ENCODE data around the gene TPRX2. TPM values are rescaled to one million over a fixed set of nuclear protein-coding genes. Genes with fewer than 3 reads are reported as not detected.

TPRX2 gene
- polyA plus RNA-seq, 1 donor (not counting 4 experiments of a cell fraction or from before 2014, with no cell fraction given): not detected

DNA sequence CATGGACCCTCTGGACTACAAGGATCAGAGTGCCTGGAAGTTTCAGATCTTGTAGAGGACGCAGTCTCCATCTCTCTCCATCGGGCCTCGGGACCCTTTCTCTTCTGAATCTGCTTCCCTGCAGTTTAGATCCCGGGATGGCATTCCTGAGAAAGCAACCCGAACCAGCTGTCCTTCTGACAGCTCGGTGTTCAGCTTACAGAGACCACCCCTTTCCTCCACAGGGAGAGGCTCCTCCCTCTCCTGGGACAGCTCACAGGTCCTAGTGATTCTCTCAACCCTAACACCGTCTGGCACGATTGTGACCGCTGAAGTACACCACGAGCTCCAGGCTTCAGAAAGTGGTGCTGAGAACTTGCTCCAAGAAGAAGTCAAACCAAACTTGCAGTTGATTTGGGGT, 19.1 kb upstream of the TPRX2 start:
- no peaks in the 10 kb centered on the region for H3K36me3 ChIP-seq (ENCODE audit: control insufficient read depth in 2 of 2, extremely low read depth in 1 of 2, insufficient read depth in 2 of 2, low read length in 2 of 2)
- H3K4me2 ChIP-seq (ENCODE audit: control insufficient read depth, extremely low read depth, insufficient read depth, low read depth, low read length): no peak overlapping the region
- no peak overlapping the region for H3K27ac ChIP-seq (ENCODE audit: control insufficient read depth, insufficient read depth, low read length)
- no peaks in the 10 kb centered on the region for H3K4me1 ChIP-seq (ENCODE audit: control insufficient read depth, extremely low read depth, insufficient read depth, low read length)
- FAIRE-seq (no peak), DNase-seq (ENCODE audit: low read depth, low spot score) (no peak)
- H3K9me1 ChIP-seq (ENCODE audit: control insufficient read depth, extremely low read depth, insufficient read depth, low read length): no peaks in the 10 kb centered on the region
- no peak overlapping the region for H3K9ac ChIP-seq (ENCODE audit: control insufficient read depth, extremely low read depth, insufficient read depth, low read length)
- no peaks in the 10 kb centered on the region for H3K79me2 ChIP-seq (ENCODE audit: control insufficient read depth, insufficient read depth, low read length)
- no peaks in the 10 kb centered on the region for H3K9me3 ChIP-seq (ENCODE audit: control insufficient read depth, low read depth, low read length)
- no peak overlapping the region for H2AFZ ChIP-seq (ENCODE audit: control insufficient read depth, low read length)
- no peak overlapping the region for H3K4me3 ChIP-seq (ENCODE audit: control insufficient read depth in 2 of 3, extremely low read depth in 1 of 3, insufficient read depth in 2 of 3, low read depth in 1 of 3, low read length in 3 of 3)
- H3K27me3 ChIP-seq (ENCODE audit: control insufficient read depth, extremely low read depth, insufficient read depth, low read length): no peaks in the 10 kb centered on the region
- dilution Hi-C loops (cut with MboI; ENCODE audit: extremely low pct_ligation_motif_present, low sequenced_read_pairs): no loop called here
- TF ChIP-seq, protein P1, sequence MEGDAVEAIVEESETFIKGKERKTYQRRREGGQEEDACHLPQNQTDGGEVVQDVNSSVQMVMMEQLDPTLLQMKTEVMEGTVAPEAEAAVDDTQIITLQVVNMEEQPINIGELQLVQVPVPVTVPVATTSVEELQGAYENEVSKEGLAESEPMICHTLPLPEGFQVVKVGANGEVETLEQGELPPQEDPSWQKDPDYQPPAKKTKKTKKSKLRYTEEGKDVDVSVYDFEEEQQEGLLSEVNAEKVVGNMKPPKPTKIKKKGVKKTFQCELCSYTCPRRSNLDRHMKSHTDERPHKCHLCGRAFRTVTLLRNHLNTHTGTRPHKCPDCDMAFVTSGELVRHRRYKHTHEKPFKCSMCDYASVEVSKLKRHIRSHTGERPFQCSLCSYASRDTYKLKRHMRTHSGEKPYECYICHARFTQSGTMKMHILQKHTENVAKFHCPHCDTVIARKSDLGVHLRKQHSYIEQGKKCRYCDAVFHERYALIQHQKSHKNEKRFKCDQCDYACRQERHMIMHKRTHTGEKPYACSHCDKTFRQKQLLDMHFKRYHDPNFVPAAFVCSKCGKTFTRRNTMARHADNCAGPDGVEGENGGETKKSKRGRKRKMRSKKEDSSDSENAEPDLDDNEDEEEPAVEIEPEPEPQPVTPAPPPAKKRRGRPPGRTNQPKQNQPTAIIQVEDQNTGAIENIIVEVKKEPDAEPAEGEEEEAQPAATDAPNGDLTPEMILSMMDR (optimal IDR thresholded peaks at IDR 0.05 in 1 of 3, IDR thresholded peaks at IDR 0.05 in 1 of 3, conservative IDR thresholded peaks at IDR 0.05 in 1 of 3; ENCODE audit: extremely low read depth in 1 of 3, insufficient read depth in 2 of 3, low read length in 3 of 3): no peak
- TF ChIP-seq EZH2 (IDR thresholded peaks at IDR 0.05; ENCODE audit: low read length): no peak
- H4K20me1 ChIP-seq (ENCODE audit: control insufficient read depth, extremely low read depth, insufficient read depth, low read length): no peaks in the 10 kb centered on the region

DNA sequence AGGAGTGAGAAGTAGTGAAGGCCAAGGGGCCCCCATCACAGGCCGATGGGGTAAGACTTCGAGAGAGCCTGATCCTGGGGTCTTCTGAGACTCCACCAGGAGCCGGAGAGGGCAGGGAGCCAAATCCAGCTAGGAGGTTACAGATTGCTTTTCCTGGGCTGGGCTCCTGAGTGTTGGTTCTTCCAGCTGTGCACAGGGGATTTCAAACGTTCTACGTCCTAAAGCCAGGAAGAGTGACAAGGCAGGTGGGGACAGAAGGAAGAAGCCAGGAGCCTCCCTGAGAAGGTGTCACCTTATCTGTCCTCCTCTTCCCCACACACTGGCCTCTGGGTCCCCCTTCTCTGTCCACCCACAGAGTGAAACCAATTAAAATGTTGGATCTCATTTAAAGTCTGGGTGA, 16.1 kb upstream of the TPRX2 start:
- Histone ChIP-seq H4K20me1 (ENCODE audit: control insufficient read depth, extremely low read depth, insufficient read depth, low read length) (no peaks in the 10 kb centered on the region), H3K36me3 (ENCODE audit: control insufficient read depth in 2 of 2, extremely low read depth in 1 of 2, insufficient read depth in 2 of 2, low read length in 2 of 2) (no peaks in the 10 kb centered on the region), H3K27me3 (ENCODE audit: control insufficient read depth, extremely low read depth, insufficient read depth, low read length) (no peaks in the 10 kb centered on the region), H3K9me1 (ENCODE audit: control insufficient read depth, extremely low read depth, insufficient read depth, low read length) (no peaks in the 10 kb centered on the region), H3K27ac (ENCODE audit: control insufficient read depth, insufficient read depth, low read length) (no peak overlapping the region), H3K4me2 (ENCODE audit: control insufficient read depth, extremely low read depth, insufficient read depth, low read depth, low read length) (no peak overlapping the region), H3K4me3 (ENCODE audit: control insufficient read depth in 2 of 3, extremely low read depth in 1 of 3, insufficient read depth in 2 of 3, low read depth in 1 of 3, low read length in 3 of 3) (no peak overlapping the region), H3K4me1 (ENCODE audit: control insufficient read depth, extremely low read depth, insufficient read depth, low read length) (no peaks in the 10 kb centered on the region), H3K9me3 (ENCODE audit: control insufficient read depth, low read depth, low read length) (no peaks in the 10 kb centered on the region), H2AFZ (ENCODE audit: control insufficient read depth, low read length) (no peak overlapping the region), H3K79me2 (ENCODE audit: control insufficient read depth, insufficient read depth, low read length) (no peaks in the 10 kb centered on the region), H3K9ac (ENCODE audit: control insufficient read depth, extremely low read depth, insufficient read depth, low read length) (no peak overlapping the region)
- dilution Hi-C loops (cut with MboI; ENCODE audit: extremely low pct_ligation_motif_present, low sequenced_read_pairs): no loop called here
- TF ChIP-seq, protein P1 (optimal IDR thresholded peaks at IDR 0.05 in 1 of 3, IDR thresholded peaks at IDR 0.05 in 1 of 3, conservative IDR thresholded peaks at IDR 0.05 in 1 of 3; ENCODE audit: extremely low read depth in 1 of 3, insufficient read depth in 2 of 3, low read length in 3 of 3): no peak
- TF ChIP-seq EZH2 (IDR thresholded peaks at IDR 0.05; ENCODE audit: low read length): no peak
- FAIRE-seq (no peak), DNase-seq (ENCODE audit: low read depth, low spot score) (no peak)
